Colonic mucosa (tissue), 4 donors: ENCODE data around the gene CNN3. TPM values are rescaled to one million over a fixed set of nuclear protein-coding genes. Genes with fewer than 3 reads are reported as not detected.

Source experiments
- DNase-seq: peaks from one replicate; pipeline ENCODE4 v3.0.0-alpha.2; 2020
- H3K27ac ChIP-seq: fragments of 200-600 bp; one replicate; pipeline ENCODE4 v1.8.0; 2021
- H3K27me3 ChIP-seq: fragments of 200-600 bp; one replicate; pipeline ENCODE4 v1.8.0; 2021
- H3K36me3 ChIP-seq: fragments of 200-600 bp; one replicate; pipeline ENCODE4 v1.8.0; 2021
- H3K4me1 ChIP-seq: fragments of 200-600 bp; one replicate; pipeline ENCODE4 v1.8.0; 2021; ENCODE audit warnings: mild to moderate bottlenecking
- H3K4me3 ChIP-seq: fragments of 200-600 bp; one replicate; pipeline ENCODE4 v1.8.0; 2021
- H3K9ac ChIP-seq, 2 donors: one replicate each; pipeline ENCODE4 v1.7.0; 2013; ENCODE audit warnings: control low read depth in 2 of 2, low read depth in 2 of 2, low read length in 2 of 2
- H3K9me3 ChIP-seq: fragments of 200-600 bp; one replicate; pipeline ENCODE4 v1.8.0; 2021
- CTCF ChIP-seq: fragments of 200-600 bp; IDR thresholded peaks from one replicate; pipeline ENCODE4 v1.8.0; 2022; ENCODE audit warnings: antibody characterized with exemption, mild to moderate bottlenecking
- intact Hi-C: fragments of 100-400 bp; cut with DNase I; formaldehyde crosslinking; loops from one replicate; pipeline ENCODE4 v1.14.1; 2022
- total RNA-seq, 2 donors: library from RNA; stranded (reverse); fragmentation: NEBNext Ultra II Directional in 1 of 2; extraction: Animal tissue kit (Norgen Biotek cat#: 25700) in 1 of 2; gene quantifications; one replicate each; pipeline ENCODE4 v1.2.1, GENCODE V29; 2021
- donor health status: healthy.
- donor health status: DM: no; HTN: no; CAD: no.
- donor health status: DM: no; HTN: no; CAD: no.

CNN3 gene
- total RNA-seq, 2 donors from 2014 or later: 117 to 164 TPM

DNA sequence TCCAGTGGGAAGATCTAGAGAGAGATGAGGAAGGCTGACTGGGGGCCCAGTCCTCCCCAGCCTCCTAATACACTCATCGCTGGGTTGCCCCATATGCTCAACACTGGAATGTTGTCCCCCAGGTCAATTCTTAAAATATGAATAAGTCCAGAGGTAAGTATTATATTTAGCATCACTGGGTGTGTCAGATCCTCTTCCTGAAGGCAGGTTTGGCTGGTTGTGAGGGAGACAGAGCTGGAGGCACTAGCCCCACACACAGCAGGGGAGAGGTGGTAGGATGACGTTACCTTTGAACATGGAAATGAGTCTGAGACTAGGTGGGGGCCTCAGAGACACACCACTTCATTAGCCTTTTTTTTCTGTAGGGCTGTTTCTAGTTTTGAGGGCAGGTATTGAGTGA lies 64.2 kb downstream of the CNN3 start:
- no peak for TF ChIP-seq CTCF
- DNase-seq: no peak
- H3K4me3 ChIP-seq: no peak overlapping the region
- H3K9ac ChIP-seq: peak overlapping the region in 1 of 2 donors; percentile 16
- no peaks in the 10 kb centered on the region for H3K27me3 ChIP-seq
- peak overlapping the region; percentile 70 for H3K27ac ChIP-seq
- H3K4me1 ChIP-seq: no peaks in the 10 kb centered on the region
- intact Hi-C loops: loop anchor here (5.0 kb wide), 1 partner anchor 65 kb away; the partner anchor contains the start of gene CNN3
- no peaks in the 10 kb centered on the region for H3K9me3 ChIP-seq
- no peaks in the 10 kb centered on the region for H3K36me3 ChIP-seq

- Histone ChIP-seq H3K27ac (no peak overlapping the region), H3K4me1 (peaks cover 7% of the 10 kb centered on the region)
- intact Hi-C loops: loop anchor here (10.0 kb wide), 1 partner anchor 376 kb away; the partner anchor contains the start of gene RWDD3
Observed at GRCh38 chr1:94859174-94859573, 67.7 kb downstream of the CNN3 start.

GRCh38 chr1:94858276-94858675 lies 68.6 kb downstream of the CNN3 start:
- H3K27ac ChIP-seq: no peak overlapping the region
- no peak overlapping the region for H3K4me3 ChIP-seq
- no peaks in the 10 kb centered on the region for H3K9me3 ChIP-seq
- H3K4me1 ChIP-seq: peaks cover 7% of the 10 kb centered on the region
- intact Hi-C loops: loop anchor here (10.0 kb wide), 1 partner anchor 377 kb away; the partner anchor contains the start of gene RWDD3
- no peak overlapping the region for H3K9ac ChIP-seq
- no peak for TF ChIP-seq CTCF
- no peak for DNase-seq
- no peaks in the 10 kb centered on the region for H3K36me3 ChIP-seq
- no peaks in the 10 kb centered on the region for H3K27me3 ChIP-seq

More at GRCh38 chr1:94859174-94859573, 67.7 kb downstream of the CNN3 start:
- Histone ChIP-seq H3K9ac (no peak overlapping the region), H3K36me3 (no peaks in the 10 kb centered on the region), H3K27me3 (no peaks in the 10 kb centered on the region), H3K4me3 (no peak overlapping the region), H3K9me3 (no peaks in the 10 kb centered on the region)
- DNase-seq: no peak
- no peak for TF ChIP-seq CTCF

GRCh38 chr1:94856868-94857267 lies 70.0 kb downstream of the CNN3 start:
- H3K4me1 ChIP-seq: peaks cover 7% of the 10 kb centered on the region
- H3K36me3 ChIP-seq: no peaks in the 10 kb centered on the region
- no peak for DNase-seq
- H3K9me3 ChIP-seq: no peaks in the 10 kb centered on the region
- intact Hi-C loops: loop anchor here (10.0 kb wide), 1 partner anchor 378 kb away; the partner anchor contains the start of gene RWDD3
- no peaks in the 10 kb centered on the region for H3K27me3 ChIP-seq
- no peak for TF ChIP-seq CTCF
- H3K4me3 ChIP-seq: no peak overlapping the region
- no peak overlapping the region for H3K9ac ChIP-seq
- no peak overlapping the region for H3K27ac ChIP-seq

- H3K36me3 ChIP-seq: no peaks in the 10 kb centered on the region
- intact Hi-C loops: loop anchor here (10.0 kb wide), 1 partner anchor 379 kb away; the partner anchor contains the start of gene RWDD3
- H3K9me3 ChIP-seq: no peaks in the 10 kb centered on the region
- TF ChIP-seq CTCF: no peak
- peaks cover 7% of the 10 kb centered on the region for H3K4me1 ChIP-seq
- peak overlapping the region in 1 of 2 donors; percentile 13 for H3K9ac ChIP-seq
- DNase-seq: peak; percentile 27
- H3K4me3 ChIP-seq: no peak overlapping the region
- H3K27me3 ChIP-seq: no peaks in the 10 kb centered on the region
- peak overlapping the region; percentile 57 for H3K27ac ChIP-seq
Observed at GRCh38 chr1:94856004-94856403, 70.9 kb downstream of the CNN3 start.
